CD4-positive, alpha-beta T cell treated with Interleukin-12 subunit alpha and Interleukin-12 subunit beta, for 1 hour (primary cell): ENCODE measurements around the gene EVX1.
A peak's percentile ranks its signal among the peaks of the same experiment; 100 is the strongest.

Experiments used
- DNase-seq: peaks from one replicate; pipeline ENCODE4 v3.0.0-alpha.2; 2020

EVX1 gene

GRCh38 chr7:27205325-27206280 lies 37.0 kb upstream of the EVX1 start:
- no peak for DNase-seq

GRCh38 chr7:27207348-27207985 lies 35.1 kb upstream of the EVX1 start:
- no peak for DNase-seq

GRCh38 chr7:27208998-27209397 lies 33.6 kb upstream of the EVX1 start:
- no peak for DNase-seq

- DNase-seq: no peak
These were observed 32.6 kb upstream of the EVX1 start for GRCh38 chr7:27209933-27210440.

- DNase-seq: peak; percentile 37
These were observed 32.0 kb upstream of the EVX1 start for GRCh38 chr7:27210441-27211083.

- DNase-seq: no peak
These were observed 31.5 kb upstream of the EVX1 start for GRCh38 chr7:27211084-27211446.

- no peak for DNase-seq
These were observed 30.8 kb upstream of the EVX1 start for GRCh38 chr7:27211764-27212204.

GRCh38 chr7:27212497-27213432 lies 29.8 kb upstream of the EVX1 start:
- DNase-seq: no peak

GRCh38 chr7:27213433-27214238 lies 29.0 kb upstream of the EVX1 start:
- DNase-seq: no peak

- DNase-seq: no peak
These were observed 28.2 kb upstream of the EVX1 start for GRCh38 chr7:27214239-27214950.

- no peak for DNase-seq
These were observed 27.2 kb upstream of the EVX1 start for GRCh38 chr7:27215356-27215755.

- DNase-seq: no peak
These were observed 24.7 kb upstream of the EVX1 start for GRCh38 chr7:27217951-27218350.

GRCh38 chr7:27219821-27220220 lies 22.8 kb upstream of the EVX1 start:
- no peak for DNase-seq

- no peak for DNase-seq
These were observed 22.1 kb upstream of the EVX1 start for GRCh38 chr7:27220440-27220955.

- no peak for DNase-seq
These were observed 21.3 kb upstream of the EVX1 start for GRCh38 chr7:27221201-27221797.

GRCh38 chr7:27223941-27224575 lies 18.5 kb upstream of the EVX1 start:
- DNase-seq: no peak

- no peak for DNase-seq
These were observed 17.3 kb upstream of the EVX1 start for GRCh38 chr7:27224983-27225934.

GRCh38 chr7:27229448-27229847 lies 13.2 kb upstream of the EVX1 start:
- DNase-seq: no peak
